ENCODE results near the gene AMN.

DNA sequence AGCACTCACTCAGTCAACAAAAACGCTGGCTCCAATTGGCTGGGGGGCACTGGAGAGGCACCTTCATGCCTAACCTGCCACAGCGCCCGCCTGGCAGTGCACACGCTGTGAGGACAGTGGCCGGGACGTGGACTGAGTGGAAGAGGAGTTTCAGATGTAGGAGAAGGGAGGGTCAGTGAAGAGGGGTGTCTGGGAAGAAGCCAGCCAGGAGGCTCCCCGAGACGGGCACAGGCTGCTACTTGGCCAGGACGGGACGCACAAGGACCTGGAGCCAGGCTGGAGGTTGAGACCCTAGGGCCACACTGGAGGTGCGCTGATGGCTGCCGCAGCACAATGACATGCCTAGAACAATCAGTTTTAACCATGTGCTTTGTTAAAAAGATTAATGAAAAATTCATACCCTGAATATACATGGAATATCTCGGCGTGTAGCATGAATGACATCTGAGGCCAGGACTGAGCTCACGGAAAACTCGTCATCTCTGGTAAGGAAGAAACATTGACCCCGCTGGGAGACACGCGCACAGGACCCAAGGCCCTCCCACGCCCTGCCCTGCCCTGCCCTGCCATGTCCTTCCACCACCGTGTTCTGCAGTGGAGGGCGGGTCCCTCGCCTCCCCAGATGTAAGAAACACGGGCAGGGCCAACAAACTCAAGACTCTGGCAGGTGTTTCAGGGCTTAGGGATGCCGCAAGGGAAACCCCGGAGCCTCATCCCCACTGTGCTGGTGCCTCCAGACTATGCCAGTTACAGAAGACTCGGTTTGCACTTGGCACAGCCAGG is 25.0 kb downstream of the AMN start:
- no peak for TF ChIP-seq POLR2A (IDR thresholded peaks at IDR 0.05; ENCODE audit: low read depth, low read length)
- TF ChIP-seq POLR2AphosphoS5 (IDR thresholded peaks at IDR 0.05; ENCODE audit: low read depth, low read length), result no peak

Data from GM12892 (cell line).